NCI-H1930 (cell line): ENCODE results near the gene LEF1.
A peak's percentile ranks its signal among the peaks of the same experiment; 100 is the strongest.

ENCODE experiments used
- DNase-seq, 2 experiments: peaks; one replicate each; lab custom pipeline; 2025; lab: John Stamatoyannopoulos, UW

Gene LEF1

DNA sequence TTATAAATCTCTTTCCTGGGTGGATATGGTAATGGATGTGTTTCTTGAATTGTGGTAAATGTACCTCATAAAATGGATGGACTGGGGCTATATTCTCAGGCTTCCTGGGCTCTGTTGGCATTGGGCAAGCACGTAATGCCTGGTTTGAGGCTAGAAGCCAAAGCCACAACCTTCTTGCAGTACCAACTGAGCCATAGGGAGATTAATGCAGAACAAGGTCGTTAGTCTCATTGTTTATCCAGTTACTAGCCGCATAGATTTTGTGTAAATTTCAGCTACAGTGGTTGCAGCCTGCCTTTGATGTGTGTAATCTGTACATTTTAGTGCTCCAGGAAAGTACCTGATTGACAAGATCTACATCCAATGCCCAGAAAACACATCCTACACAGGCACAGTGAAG, 7.2 kb upstream of the LEF1 start:
- DNase-seq: no peak

DNA sequence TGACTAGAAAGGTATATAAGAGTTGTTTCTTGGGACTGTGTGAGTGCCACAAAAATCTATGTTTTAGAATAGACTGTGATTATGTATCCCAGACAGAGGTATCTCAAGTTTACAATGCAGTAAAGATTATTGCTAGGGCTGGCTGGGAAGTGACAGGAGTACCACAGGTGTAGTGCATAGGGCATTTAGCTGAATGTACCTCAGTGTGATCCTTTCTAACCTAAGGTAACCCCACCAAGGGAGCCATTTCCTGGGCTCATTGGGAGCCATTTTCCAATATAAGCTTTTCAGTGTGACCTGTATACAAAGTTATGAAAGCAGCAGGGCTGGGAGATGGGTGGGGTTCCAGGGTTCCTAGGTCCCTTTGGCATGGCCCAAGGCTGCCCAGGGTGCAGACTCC, 6.1 kb upstream of the LEF1 start:
- DNase-seq: no peak

DNA sequence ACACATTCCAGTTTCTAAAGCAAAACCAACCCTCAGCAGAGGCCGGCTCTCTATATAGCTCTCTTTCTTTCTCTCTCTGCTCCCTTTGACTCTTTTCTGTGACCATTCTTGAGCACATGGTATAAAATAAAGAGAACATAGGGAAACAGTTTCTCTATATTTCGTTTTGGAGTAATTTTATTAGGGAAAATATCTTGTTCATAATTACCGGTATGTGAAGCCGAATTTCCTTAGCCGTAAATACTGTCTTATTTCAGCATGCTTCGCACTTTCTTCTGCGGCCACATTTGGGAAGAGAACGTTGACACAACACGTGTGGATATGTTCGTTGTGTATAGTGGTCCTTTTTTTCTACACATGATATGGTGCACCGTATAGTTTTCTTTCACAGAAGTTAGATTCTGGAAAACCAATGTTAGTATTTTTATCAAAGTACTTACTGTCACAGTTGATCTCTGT, 4.9 kb upstream of the LEF1 start:
- no peak for DNase-seq

GRCh38 chr4:108172753-108173598, 4.2 kb upstream of the LEF1 start:
- peak; percentile 77 to 79 for DNase-seq

DNA sequence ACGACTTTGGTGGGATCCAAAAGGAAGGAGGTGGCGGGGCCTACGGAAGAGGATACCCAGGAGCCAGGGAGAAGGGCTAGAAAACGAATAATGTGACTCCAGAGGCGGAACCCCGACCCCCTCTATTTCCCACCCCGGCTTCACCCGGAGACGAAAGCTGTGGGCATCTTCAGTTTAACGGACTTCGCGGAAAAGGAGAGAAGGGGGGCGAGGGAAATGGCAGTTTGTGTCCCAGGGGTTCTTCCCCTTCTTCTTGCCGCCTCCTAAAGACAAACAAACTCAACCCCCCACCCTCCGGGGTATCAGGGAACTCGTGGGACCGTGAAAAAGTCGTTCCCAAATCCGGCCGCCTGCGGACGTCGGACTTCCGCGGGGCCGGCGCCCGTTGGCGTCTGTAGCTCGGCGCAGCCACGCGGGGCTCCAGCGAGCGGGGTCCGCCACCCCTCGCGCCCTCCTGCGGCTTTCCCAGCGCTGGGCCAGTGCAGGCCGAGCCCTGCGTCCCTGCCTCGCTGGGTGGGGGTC, 3.6 kb upstream of the LEF1 start:
- DNase-seq: no peak

DNA sequence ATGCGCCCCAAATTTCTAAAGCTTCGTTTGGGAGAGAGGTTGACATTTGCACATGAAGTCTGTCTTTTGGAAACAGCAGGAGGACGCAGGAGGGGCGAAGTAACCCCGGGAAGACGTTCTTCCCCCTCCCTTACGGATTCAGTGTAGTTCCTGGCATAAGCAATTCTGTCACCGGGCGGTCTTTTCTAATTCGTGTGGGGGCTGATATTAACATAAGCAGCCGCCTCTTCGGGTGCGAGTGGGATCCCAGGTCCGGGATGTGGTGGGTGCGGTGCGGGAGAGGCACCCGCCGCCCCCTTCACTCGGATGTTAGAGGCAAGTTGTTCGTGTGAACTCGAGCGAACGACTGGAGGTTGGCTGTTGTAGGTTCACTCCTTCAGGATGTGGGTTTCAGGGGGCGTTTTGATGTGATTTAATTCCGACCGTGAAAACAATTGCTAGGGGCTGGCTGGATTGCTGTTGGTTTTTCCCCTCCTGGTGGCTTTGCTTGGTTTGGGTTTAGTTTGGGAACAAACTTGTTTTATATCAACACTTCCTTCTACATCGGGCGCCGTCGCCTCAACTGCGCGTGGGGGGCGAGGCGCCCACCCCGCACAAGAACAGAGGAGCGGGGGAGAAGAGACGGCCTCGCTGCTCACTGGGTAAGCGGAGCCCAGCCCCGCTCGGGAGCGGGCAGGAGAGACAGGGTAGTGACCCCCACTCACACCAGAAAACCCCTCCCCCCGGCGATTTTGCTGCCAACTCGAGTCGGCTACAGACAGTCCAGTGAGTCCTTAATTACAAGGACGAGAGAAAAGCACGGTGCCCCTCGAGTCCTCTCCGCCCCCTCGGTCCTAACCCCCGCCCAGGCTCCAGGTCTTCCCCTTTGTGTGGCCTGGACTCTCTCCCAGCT, 2.9 kb upstream of the LEF1 start:
- no peak for DNase-seq

- DNase-seq: no peak
Observed at GRCh38 chr4:108170631-108171338, 2.1 kb upstream of the LEF1 start.

DNA sequence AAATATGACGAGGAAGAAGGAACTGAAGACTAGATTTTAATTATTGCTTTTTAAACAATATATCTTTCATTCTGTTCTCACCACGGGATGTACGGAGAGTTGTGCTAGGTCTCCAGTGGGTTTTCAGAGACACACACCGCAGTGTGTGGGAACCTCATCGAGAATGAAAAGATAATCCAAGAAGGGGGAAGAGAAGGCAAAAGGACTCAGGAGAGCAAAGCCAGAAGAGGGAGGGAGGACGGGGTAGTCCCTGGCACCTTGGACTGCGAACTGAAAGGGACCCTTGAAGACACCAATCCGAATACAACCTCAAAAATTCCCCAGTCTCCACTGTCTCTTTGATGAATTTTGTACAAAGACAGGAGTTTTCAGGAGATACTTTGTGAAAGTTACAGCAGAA, 932 bp upstream of the LEF1 start:
- no peak for DNase-seq

- no peak for DNase-seq
Observed at GRCh38 chr4:108168160-108168670, 517 bp downstream of the LEF1 start.

GRCh38 chr4:108166441-108167315, 2.1 kb downstream of the LEF1 start:
- peak; percentile 54 to 60 for DNase-seq

DNA sequence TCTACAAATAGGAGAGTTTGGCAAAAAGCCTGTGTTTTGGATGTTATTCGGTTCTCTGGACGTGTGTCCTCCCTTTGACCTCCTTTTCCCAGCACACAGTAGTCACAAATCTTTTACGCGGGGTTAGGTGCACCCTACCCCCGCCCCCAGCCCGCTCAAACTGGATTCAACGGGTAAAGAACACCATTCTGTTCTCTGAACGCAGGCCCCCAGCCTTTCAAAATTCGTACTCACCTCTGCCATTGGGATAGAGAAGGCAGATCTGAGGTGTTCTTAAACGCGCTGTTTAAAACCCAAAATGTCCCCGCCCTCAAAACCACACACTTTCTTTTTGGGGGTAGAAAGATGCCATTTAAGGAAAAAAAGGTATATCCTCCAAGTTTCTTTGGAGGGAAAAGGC, 2.7 kb downstream of the LEF1 start:
- no peak for DNase-seq

DNA sequence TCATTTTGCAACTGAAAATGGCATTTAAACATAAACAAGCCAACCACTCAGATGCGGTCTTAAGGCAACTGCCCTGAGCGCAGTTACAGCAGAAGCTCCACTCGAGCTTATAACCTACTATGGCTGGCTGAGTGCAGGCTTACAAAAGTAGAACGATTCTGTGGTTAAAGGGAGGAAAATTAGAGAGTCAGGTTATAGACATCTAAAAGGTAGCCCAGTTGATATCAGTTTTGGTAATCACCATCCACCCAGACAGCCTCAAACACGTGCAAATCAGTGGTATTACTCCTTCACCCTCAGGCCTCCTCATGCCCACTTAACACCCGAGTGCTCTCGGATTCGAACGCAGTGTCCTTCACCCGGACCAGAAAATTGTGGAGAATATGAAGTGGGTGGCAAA, 3.1 kb downstream of the LEF1 start:
- no peak for DNase-seq

GRCh38 chr4:108163351-108163750, 5.4 kb downstream of the LEF1 start:
- no peak for DNase-seq

- no peak for DNase-seq
Observed at GRCh38 chr4:108160741-108161352, 7.9 kb downstream of the LEF1 start.

- no peak for DNase-seq
Observed at GRCh38 chr4:108159845-108160244, 8.9 kb downstream of the LEF1 start.

DNA sequence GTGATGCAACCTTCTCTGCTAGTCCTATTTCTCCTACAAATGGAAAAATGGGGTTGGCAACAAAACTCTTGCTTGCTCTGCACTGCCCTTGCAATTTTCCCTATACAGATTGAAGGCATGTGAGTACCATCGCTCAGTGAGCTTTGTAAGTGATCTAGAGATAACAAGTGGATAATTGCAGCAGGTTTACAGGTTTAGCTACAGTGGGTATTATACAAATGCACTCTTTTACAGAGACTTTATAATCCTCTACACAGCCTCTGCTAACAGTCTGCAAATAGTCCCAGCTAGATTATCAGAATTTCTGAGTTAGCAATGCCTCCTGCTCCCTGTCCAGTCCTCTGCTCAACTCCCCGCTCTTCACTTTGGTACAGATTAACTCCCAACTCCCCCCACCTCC, 11.1 kb downstream of the LEF1 start:
- no peak for DNase-seq

DNA sequence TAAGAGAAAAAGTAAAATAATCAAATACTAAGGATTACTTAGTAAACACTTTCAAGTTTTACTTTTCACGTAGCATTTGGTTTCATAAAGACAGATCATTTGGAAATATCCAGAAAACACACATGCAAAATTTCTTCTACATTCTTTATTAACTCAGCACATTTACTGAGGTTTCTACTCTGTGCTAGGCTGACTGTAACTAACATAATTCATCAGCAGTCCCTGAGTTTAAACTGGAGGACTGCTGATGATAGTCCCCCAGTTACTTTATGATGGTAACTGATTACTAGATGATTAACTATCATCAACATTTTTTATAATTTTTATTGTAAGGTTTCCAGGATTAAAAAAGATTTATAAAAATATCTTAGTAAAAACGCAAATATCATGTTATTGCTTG, 12.3 kb downstream of the LEF1 start:
- no peak for DNase-seq

- no peak for DNase-seq
Observed at GRCh38 chr4:108155373-108155772, 13.4 kb downstream of the LEF1 start.

- DNase-seq: no peak
Observed at GRCh38 chr4:108152980-108153379, 15.8 kb downstream of the LEF1 start.

DNA sequence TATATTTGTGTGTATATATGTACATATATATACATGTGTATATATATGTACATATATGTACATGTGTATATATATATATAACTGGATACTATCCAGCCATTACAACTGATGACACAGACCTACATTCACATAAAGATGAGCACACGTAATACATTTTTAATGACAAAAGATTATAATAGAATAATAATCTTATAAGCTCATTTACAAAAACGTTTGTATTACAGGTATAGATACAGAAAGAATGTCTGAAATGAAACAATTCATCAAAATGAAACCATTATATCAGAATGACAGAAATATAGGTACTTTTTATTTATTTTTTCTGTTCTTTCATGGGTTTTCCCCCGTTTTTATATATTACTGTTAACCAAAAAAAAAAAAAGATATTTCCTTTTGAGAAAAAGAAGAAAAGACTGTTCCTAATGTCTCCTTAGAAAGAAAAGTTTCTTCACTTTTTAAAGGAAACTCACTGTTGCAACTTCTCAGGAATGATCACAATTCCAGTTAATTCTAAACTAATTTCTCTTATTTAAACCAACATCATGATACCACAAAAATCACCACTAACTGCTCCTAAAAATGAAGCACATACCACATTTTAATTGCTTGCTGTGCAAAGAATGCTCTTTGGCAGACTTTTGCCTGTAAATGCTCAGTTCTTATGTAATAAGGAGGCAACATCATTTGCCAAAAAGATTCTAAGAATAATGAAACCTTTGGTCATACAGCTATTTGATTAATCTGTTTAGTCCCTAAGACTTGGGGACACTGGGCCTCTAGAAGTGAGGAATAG, 18.9 kb downstream of the LEF1 start:
- no peak for DNase-seq
